IMR-90 (cell line): ENCODE measurements around the gene CMTR1. TPM values are rescaled to one million over a fixed set of nuclear protein-coding genes. Genes with fewer than 3 reads are reported as not detected.

ENCODE experiments used
- ATAC-seq: fragments of 200-7000 bp; cut with Tn5 transposase; 2 replicates; pipeline ENCODE4 v1.9.1; 2020; ENCODE audit warnings: low read depth, mild to moderate bottlenecking, moderate library complexity
- BruUV-seq: library from RNA; stranded (reverse); fragments of 400-500 nt; replicated peaks from 2 replicates; lab custom pipeline; 2021; lab: Mats Ljungman, UMichigan
- CTCF ChIA-PET: fragments of 300-600 bp; formaldehyde crosslinking; extraction: SDS; loops from one replicate; lab custom pipeline; 2021; ENCODE audit warnings: antibody characterized with exemption; lab: Yijun Ruan, JAX
- POLR2A ChIA-PET: fragments of 300-600 bp; sonication (Branson Sonifier 250); formaldehyde crosslinking; loops from one replicate; lab custom pipeline; 2022; ENCODE audit warnings: antibody characterized with exemption; ENCODE audit not compliant: unreplicated experiment; lab: Charles Lee
- DNase-seq: peaks from one replicate; pipeline ENCODE4 v3.0.0; 2013
- H2AFZ ChIP-seq: replicated peaks from 2 replicates; pipeline ENCODE3; 2013; ENCODE audit warnings: low read length, mild to moderate bottlenecking; ENCODE audit not compliant: poor library complexity
- H2AK5ac ChIP-seq: 2 replicates; pipeline ENCODE4 v1.6.1; 2013; ENCODE audit warnings: low read depth, low read length, inconsistent platforms
- H2AK9ac ChIP-seq: replicated peaks from 2 replicates; pipeline ENCODE3; 2013; ENCODE audit warnings: mild to moderate bottlenecking, low read depth, low read length, moderate library complexity; ENCODE audit not compliant: poor library complexity
- H2BK120ac ChIP-seq: 2 replicates; pipeline ENCODE4 v1.6.1; 2013; ENCODE audit warnings: low read depth, low read length, inconsistent platforms
- H2BK15ac ChIP-seq: 3 replicates; pipeline ENCODE4 v1.6.1; 2013; ENCODE audit warnings: low read depth, low read length, inconsistent platforms
- H2BK20ac ChIP-seq: 2 replicates; pipeline ENCODE4 v1.6.1; 2013; ENCODE audit warnings: low read depth, mild to moderate bottlenecking, inconsistent platforms, low read length, moderate library complexity
- H2BK5ac ChIP-seq: 2 replicates; pipeline ENCODE4 v1.6.1; 2013; ENCODE audit warnings: mild to moderate bottlenecking, low read depth, low read length, inconsistent platforms; ENCODE audit not compliant: poor library complexity, severe bottlenecking
- H3K14ac ChIP-seq: replicated peaks from 2 replicates; pipeline ENCODE4 v1.6.1; 2013; ENCODE audit warnings: low read depth, low read length, inconsistent platforms
- H3K18ac ChIP-seq: 2 replicates; pipeline ENCODE4 v1.6.1; 2013; ENCODE audit warnings: low read depth, low read length, control low read depth
- H3K23ac ChIP-seq: 2 replicates; pipeline ENCODE4 v1.6.1; 2013; ENCODE audit warnings: low read depth, low read length, inconsistent platforms
- H3K27ac ChIP-seq: 2 replicates; pipeline ENCODE4 v1.5.1; 2013; ENCODE audit warnings: mild to moderate bottlenecking, control low read depth, low read length; ENCODE audit not compliant: insufficient read depth
- H3K27me3 ChIP-seq: 2 replicates; pipeline ENCODE4 v1.6.1; 2013; ENCODE audit warnings: low read length; ENCODE audit not compliant: control insufficient read depth, insufficient read depth
- H3K36me3 ChIP-seq: 2 replicates; pipeline ENCODE4 v1.6.1; 2013; ENCODE audit warnings: low read length, mixed read lengths; ENCODE audit not compliant: control insufficient read depth, insufficient read depth
- H3K4ac ChIP-seq: 2 replicates; pipeline ENCODE4 v1.6.1; 2013; ENCODE audit warnings: low read depth, low read length, inconsistent platforms
- H3K4me1 ChIP-seq: 2 replicates; pipeline ENCODE4 v1.6.1; 2013; ENCODE audit warnings: low read length, mixed read lengths; ENCODE audit not compliant: control insufficient read depth, insufficient read depth
- H3K4me2 ChIP-seq: 2 replicates; pipeline ENCODE4 v1.6.1; 2013; ENCODE audit warnings: low read depth, mild to moderate bottlenecking, control low read depth, low read length, moderate library complexity
- H3K4me3 ChIP-seq: 2 replicates; pipeline ENCODE4 v1.5.1; 2013; ENCODE audit warnings: low read depth, mild to moderate bottlenecking, control low read depth, low read length, moderate library complexity; ENCODE audit not compliant: insufficient read depth
- H3K56ac ChIP-seq: 2 replicates; pipeline ENCODE4 v1.6.1; 2013; ENCODE audit warnings: low read length, inconsistent platforms; ENCODE audit not compliant: insufficient read depth; ENCODE audit errors: extremely low read depth
- H3K79me1 ChIP-seq, 2 experiments: 2 replicates each; pipeline ENCODE4 v1.6.1; 2013; ENCODE audit warnings: low read length in 2 of 2, inconsistent platforms in 1 of 2, low read depth in 1 of 2
- H3K9ac ChIP-seq: 2 replicates; pipeline ENCODE4 v1.6.1; 2013; ENCODE audit warnings: low read depth, low read length, control low read depth
- H3K9me1 ChIP-seq: 2 replicates; pipeline ENCODE4 v1.6.1; 2013; ENCODE audit warnings: low read length, inconsistent platforms; ENCODE audit not compliant: insufficient read depth
- H3K9me3 ChIP-seq: 2 replicates; pipeline ENCODE4 v1.6.1; 2013; ENCODE audit warnings: low read length; ENCODE audit not compliant: control insufficient read depth, insufficient read depth
- H4K20me1 ChIP-seq: 2 replicates; pipeline ENCODE4 v1.6.1; 2013; ENCODE audit warnings: low read length, inconsistent platforms; ENCODE audit not compliant: insufficient read depth
- H4K5ac ChIP-seq: 2 replicates; pipeline ENCODE4 v1.6.1; 2013; ENCODE audit warnings: mild to moderate bottlenecking, low read depth, low read length, control low read depth
- H4K8ac ChIP-seq, 2 experiments: 2 replicates each; pipeline ENCODE4 v1.6.1; 2013; ENCODE audit warnings: low read depth in 2 of 2, low read length in 2 of 2, control low read depth in 1 of 2, inconsistent platforms in 1 of 2
- H4K91ac ChIP-seq: 2 replicates; pipeline ENCODE4 v1.6.1; 2013; ENCODE audit warnings: low read depth, low read length, inconsistent platforms; ENCODE audit not compliant: insufficient read depth
- BHLHE40 ChIP-seq: fragments of 150-350 bp; IDR thresholded peaks from 2 replicates; pipeline ENCODE4 v1.6.1; 2016; ENCODE audit warnings: mild to moderate bottlenecking, low read depth, low read length
- CHD1 ChIP-seq: IDR thresholded peaks from 2 replicates; pipeline ENCODE4 v1.6.1; 2012; ENCODE audit warnings: low read depth, low read length, improper control_type of control experiment
- MAZ ChIP-seq: IDR thresholded peaks from 2 replicates; pipeline ENCODE4 v1.6.1; 2012; ENCODE audit warnings: low read depth, mild to moderate bottlenecking, low read length, improper control_type of control experiment, moderate library complexity, borderline replicate concordance
- MXI1 ChIP-seq: IDR thresholded peaks from 2 replicates; pipeline ENCODE4 v1.6.1; 2012; ENCODE audit warnings: low read depth, mild to moderate bottlenecking, low read length, moderate library complexity, borderline replicate concordance
- POLR2A ChIP-seq: IDR thresholded peaks from 2 replicates; pipeline ENCODE4 v1.6.1; 2012; ENCODE audit warnings: mild to moderate bottlenecking, low read depth, low read length
- RAD21 ChIP-seq: IDR thresholded peaks from 2 replicates; pipeline ENCODE4 v1.6.1; 2012; ENCODE audit warnings: low read length, improper control_type of control experiment
- RCOR1 ChIP-seq: IDR thresholded peaks from 2 replicates; pipeline ENCODE4 v1.6.1; 2012; ENCODE audit warnings: mild to moderate bottlenecking, low read length, improper control_type of control experiment; ENCODE audit not compliant: insufficient replicate concordance
- SMC3 ChIP-seq: fragments of 150-350 bp; IDR thresholded peaks from 2 replicates; pipeline ENCODE4 v1.6.1; 2016; ENCODE audit warnings: low read depth, mild to moderate bottlenecking, antibody characterized with exemption, low read length, moderate library complexity
- dilution Hi-C: fragments of 300-500 bp; cut with HindIII; formaldehyde crosslinking; loops from one replicate; pipeline ENCODE4 v1.14.3; 2018; ENCODE audit warnings: low sequenced_read_pairs; ENCODE audit not compliant: unreplicated experiment
- in situ Hi-C: fragments of 300-500 bp; cut with MboI; formaldehyde crosslinking; loops from 3 replicates; pipeline ENCODE4 v1.14.3; 2019; ENCODE audit warnings: low sequenced_read_pairs, inconsistent platforms, mixed read lengths
- intact Hi-C: fragments of 100-400 bp; cut with micrococcal nuclease; formaldehyde crosslinking; loops from 2 replicates; pipeline ENCODE4 v1.10.0; 2022
- polyA plus RNA-seq, 3 experiments: library from polyadenylated mRNA; depleted of rRNA; stranded (reverse); fragments of >200 nt; gene quantifications; 2 replicates each; pipeline ENCODE4 v1.2.3, GENCODE V29; 2012; ENCODE audit warnings: low replicate concordance in 1 of 3
- total RNA-seq: library from RNA; depleted of rRNA; stranded (reverse); fragments of >200 nt; gene quantifications from 2 replicates; pipeline ENCODE4 v1.2.3, GENCODE V29; 2012
- TF ChIP-seq, protein P1 (sequence below): fragments of 150-350 bp; IDR thresholded peaks from 2 replicates; pipeline ENCODE4 v1.6.1; 2016; ENCODE audit warnings: low read depth, mild to moderate bottlenecking, low read length, moderate library complexity, borderline replicate concordance
- TF ChIP-seq, protein P2 (sequence below): conservative IDR thresholded peaks from 2 replicates; pipeline ENCODE4 v1.5.1; 2012; ENCODE audit warnings: mild to moderate bottlenecking, low read depth, low read length, improper control_type of control experiment

Gene CMTR1
- total and polyA plus RNA-seq, 2 of the 4 experiments (the other 2 are of a cell fraction), result 22.6 to 30.1 TPM

DNA sequence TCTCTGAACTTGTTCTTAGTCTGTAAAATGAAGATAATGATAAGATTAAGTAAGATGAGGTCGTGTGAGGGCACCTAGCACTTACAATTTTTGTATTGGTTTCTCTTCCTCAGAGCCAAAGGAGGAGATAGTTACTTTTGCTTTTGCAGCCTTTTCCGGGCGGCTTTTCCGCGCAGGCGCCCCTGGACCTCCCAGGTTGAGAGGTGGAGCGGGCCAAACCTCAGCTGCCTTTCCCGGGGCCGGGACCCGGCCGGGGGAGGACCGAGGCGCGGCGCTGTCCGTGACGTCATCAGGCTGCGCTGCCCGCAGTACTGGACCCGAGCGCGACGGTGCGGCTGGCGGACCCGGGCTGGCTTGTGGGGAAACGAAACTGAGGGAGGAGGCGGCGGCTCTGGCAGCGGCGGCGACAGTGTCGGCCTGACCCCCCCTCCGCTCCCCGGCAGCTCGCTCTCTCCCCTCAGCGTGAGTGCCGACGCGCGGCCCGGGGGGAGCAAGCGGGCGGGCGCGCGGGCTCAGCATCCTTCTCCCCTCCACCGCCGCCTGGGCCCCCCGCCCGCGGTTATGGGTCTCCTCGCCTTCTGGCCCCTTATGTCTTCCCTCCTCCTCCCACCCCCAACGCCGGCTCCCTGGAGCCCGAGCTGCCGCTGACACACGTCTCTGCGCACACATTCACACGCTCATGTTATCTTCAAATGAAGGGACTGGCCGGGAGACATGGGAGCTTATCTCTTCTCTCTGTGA lies at the start of gene CMTR1 (continued):
- TF ChIP-seq MAZ (peak; percentile 85; the same call in 1 of the 2 replicates), SMC3 (no peak), POLR2A (peak; percentile 77)
- TF ChIP-seq, protein P1, sequence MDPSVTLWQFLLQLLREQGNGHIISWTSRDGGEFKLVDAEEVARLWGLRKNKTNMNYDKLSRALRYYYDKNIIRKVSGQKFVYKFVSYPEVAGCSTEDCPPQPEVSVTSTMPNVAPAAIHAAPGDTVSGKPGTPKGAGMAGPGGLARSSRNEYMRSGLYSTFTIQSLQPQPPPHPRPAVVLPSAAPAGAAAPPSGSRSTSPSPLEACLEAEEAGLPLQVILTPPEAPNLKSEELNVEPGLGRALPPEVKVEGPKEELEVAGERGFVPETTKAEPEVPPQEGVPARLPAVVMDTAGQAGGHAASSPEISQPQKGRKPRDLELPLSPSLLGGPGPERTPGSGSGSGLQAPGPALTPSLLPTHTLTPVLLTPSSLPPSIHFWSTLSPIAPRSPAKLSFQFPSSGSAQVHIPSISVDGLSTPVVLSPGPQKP, result no peak

DNA sequence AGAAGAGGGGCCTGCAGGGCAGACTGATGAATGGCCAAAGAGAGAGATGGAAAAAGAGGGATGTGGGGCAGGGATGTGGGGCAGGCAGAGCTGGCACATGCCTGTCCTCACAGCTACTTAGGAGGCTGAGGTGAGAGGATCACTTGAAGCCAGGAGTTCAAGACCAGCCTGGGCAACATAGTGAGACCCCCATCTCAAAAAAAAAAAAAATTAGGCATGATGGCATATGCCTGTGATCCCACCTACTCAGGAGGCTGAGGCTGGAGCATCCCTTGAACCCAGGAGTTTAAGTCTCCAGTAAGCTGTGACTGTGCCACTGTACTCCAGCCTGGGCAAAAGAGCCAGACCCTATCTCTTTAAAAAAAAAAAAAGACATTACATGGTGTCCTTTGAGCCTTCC lies 44.4 kb upstream of the CMTR1 start:
- in situ Hi-C loops, result no loop called here

More for the DNA sequence above, 44.4 kb upstream of the CMTR1 start:
- POLR2A ChIA-PET, result no interaction called here
- H4K5ac ChIP-seq, result no peak overlapping the region
- no peak overlapping the region for H4K8ac ChIP-seq
- H2BK15ac ChIP-seq, result no peak overlapping the region
- ATAC-seq (no peak), DNase-seq (no peak)
- no peak overlapping the region for H3K23ac ChIP-seq
- H3K4me3 ChIP-seq, result no peak overlapping the region
- no peak overlapping the region for H3K4ac ChIP-seq
- H2AFZ ChIP-seq, result no peak overlapping the region
- peaks cover 0 to 4% of the 10 kb centered on the region in 2 experiments; a peak in 1 of 4 replicates for H3K79me1 ChIP-seq
- dilution Hi-C loops, result no loop called here
- intact Hi-C loops, result no loop called here
- H3K27ac ChIP-seq, result no peak overlapping the region
- H3K14ac ChIP-seq, result no peak overlapping the region
- peaks cover 42% of the 10 kb centered on the region for H3K36me3 ChIP-seq
- BruUV-seq, result no TSS peak
- H3K4me1 ChIP-seq, result no peaks in the 10 kb centered on the region
- no peak overlapping the region for H4K91ac ChIP-seq
- 0 out of 2 replicates have a peak, but pooled peaks cover 3% of the 10 kb centered on the region for H3K9me1 ChIP-seq
- no peak overlapping the region for H2BK5ac ChIP-seq
- CTCF ChIA-PET, result no interaction called here
- H3K27me3 ChIP-seq, result no peaks in the 10 kb centered on the region
- no peaks in the 10 kb centered on the region for H3K9me3 ChIP-seq
- H2AK5ac ChIP-seq, result no peak overlapping the region
- no peak overlapping the region for H3K9ac ChIP-seq
- no peak for TF ChIP-seq BHLHE40
- TF ChIP-seq RAD21, result no peak
- TF ChIP-seq RCOR1, result no peak
- TF ChIP-seq CHD1, result no peak
- TF ChIP-seq, protein P2, sequence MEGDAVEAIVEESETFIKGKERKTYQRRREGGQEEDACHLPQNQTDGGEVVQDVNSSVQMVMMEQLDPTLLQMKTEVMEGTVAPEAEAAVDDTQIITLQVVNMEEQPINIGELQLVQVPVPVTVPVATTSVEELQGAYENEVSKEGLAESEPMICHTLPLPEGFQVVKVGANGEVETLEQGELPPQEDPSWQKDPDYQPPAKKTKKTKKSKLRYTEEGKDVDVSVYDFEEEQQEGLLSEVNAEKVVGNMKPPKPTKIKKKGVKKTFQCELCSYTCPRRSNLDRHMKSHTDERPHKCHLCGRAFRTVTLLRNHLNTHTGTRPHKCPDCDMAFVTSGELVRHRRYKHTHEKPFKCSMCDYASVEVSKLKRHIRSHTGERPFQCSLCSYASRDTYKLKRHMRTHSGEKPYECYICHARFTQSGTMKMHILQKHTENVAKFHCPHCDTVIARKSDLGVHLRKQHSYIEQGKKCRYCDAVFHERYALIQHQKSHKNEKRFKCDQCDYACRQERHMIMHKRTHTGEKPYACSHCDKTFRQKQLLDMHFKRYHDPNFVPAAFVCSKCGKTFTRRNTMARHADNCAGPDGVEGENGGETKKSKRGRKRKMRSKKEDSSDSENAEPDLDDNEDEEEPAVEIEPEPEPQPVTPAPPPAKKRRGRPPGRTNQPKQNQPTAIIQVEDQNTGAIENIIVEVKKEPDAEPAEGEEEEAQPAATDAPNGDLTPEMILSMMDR, result no peak
- no peak for TF ChIP-seq SMC3
- TF ChIP-seq MXI1, result no peak
- TF ChIP-seq, protein P1, result no peak
- no peak for TF ChIP-seq POLR2A
- no peak overlapping the region for H3K18ac ChIP-seq
- no peak overlapping the region for H2BK120ac ChIP-seq
- H3K56ac ChIP-seq, result no peak overlapping the region
- H2AK9ac ChIP-seq, result no peak overlapping the region
- no peaks in the 10 kb centered on the region; the same call in 1 of the 2 replicates for H4K20me1 ChIP-seq
- no peak overlapping the region for H3K4me2 ChIP-seq
- no peak overlapping the region for H2BK20ac ChIP-seq
